ENCODE measurements around the gene DYRK3.

The DYRK3 gene

GRCh38 chr1:206660136-206660535, 24.8 kb downstream of the DYRK3 start:
- no peak for DNase-seq (ENCODE audit: low read depth)
- no peak overlapping the region for H3K4me3 ChIP-seq (ENCODE audit: low read depth, low read length)

GRCh38 chr1:206661161-206661820, 26.0 kb downstream of the DYRK3 start:
- no peak for DNase-seq (ENCODE audit: low read depth)
- no peak for TF ChIP-seq MYC (IDR thresholded peaks at IDR 0.05; ENCODE audit: low read depth, low read length)

More at GRCh38 chr1:206660136-206660535, 24.8 kb downstream of the DYRK3 start:
- TF ChIP-seq, protein P1, sequence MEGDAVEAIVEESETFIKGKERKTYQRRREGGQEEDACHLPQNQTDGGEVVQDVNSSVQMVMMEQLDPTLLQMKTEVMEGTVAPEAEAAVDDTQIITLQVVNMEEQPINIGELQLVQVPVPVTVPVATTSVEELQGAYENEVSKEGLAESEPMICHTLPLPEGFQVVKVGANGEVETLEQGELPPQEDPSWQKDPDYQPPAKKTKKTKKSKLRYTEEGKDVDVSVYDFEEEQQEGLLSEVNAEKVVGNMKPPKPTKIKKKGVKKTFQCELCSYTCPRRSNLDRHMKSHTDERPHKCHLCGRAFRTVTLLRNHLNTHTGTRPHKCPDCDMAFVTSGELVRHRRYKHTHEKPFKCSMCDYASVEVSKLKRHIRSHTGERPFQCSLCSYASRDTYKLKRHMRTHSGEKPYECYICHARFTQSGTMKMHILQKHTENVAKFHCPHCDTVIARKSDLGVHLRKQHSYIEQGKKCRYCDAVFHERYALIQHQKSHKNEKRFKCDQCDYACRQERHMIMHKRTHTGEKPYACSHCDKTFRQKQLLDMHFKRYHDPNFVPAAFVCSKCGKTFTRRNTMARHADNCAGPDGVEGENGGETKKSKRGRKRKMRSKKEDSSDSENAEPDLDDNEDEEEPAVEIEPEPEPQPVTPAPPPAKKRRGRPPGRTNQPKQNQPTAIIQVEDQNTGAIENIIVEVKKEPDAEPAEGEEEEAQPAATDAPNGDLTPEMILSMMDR (IDR thresholded peaks at IDR 0.05; ENCODE audit: low read depth, low read length), result no peak
- TF ChIP-seq, protein P2, sequence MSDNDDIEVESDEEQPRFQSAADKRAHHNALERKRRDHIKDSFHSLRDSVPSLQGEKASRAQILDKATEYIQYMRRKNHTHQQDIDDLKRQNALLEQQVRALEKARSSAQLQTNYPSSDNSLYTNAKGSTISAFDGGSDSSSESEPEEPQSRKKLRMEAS (IDR thresholded peaks at IDR 0.05; ENCODE audit: low read depth, low read length), result no peak
- no peak for TF ChIP-seq MYC (IDR thresholded peaks at IDR 0.05; ENCODE audit: low read depth, low read length)
- TF ChIP-seq POLR2A (IDR thresholded peaks at IDR 0.05; ENCODE audit: extremely low read depth, insufficient read length), result no peak

GRCh38 chr1:206662396-206663092, 27.2 kb downstream of the DYRK3 start:
- TF ChIP-seq MYC (IDR thresholded peaks at IDR 0.05; ENCODE audit: low read depth, low read length) (no peak), POLR2A (IDR thresholded peaks at IDR 0.05; ENCODE audit: extremely low read depth, insufficient read length) (no peak)
- TF ChIP-seq, protein P2 (IDR thresholded peaks at IDR 0.05; ENCODE audit: low read depth, low read length), result no peak
- TF ChIP-seq, protein P1 (IDR thresholded peaks at IDR 0.05; ENCODE audit: low read depth, low read length), result no peak
- H3K4me3 ChIP-seq (ENCODE audit: low read depth, low read length), result no peak overlapping the region
- no peak for DNase-seq (ENCODE audit: low read depth)

More at GRCh38 chr1:206661161-206661820, 26.0 kb downstream of the DYRK3 start:
- H3K4me3 ChIP-seq (ENCODE audit: low read depth, low read length), result no peak overlapping the region

DNA sequence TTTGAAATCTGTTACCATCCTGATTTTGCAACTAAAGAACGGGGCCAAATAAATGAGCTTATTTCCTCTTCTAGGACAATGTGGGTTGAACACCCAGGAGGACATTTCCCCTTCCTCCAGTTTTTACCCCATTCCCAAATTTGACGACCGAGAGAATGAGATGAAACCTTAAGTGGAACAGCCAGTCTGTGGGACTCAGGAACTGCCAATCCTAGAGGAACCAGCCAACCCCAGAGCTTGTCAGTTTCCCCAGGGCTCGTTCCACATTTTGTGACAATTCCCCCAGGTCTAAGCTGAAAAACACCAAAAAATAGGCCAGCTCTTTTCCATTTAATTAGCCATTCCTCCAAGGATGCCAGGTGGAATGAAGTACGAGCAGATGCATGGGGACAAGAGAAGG, 28.0 kb downstream of the DYRK3 start:
- DNase-seq (ENCODE audit: low read depth), result no peak
- no peak overlapping the region for H3K4me3 ChIP-seq (ENCODE audit: low read depth, low read length)

GRCh38 chr1:206663832-206664652, 28.7 kb downstream of the DYRK3 start:
- peak overlapping the region; percentile 41 for H3K4me3 ChIP-seq (ENCODE audit: low read depth, low read length)
- peak; percentile 79 for DNase-seq (ENCODE audit: low read depth)
- TF ChIP-seq MYC (IDR thresholded peaks at IDR 0.05; ENCODE audit: low read depth, low read length) (peak; percentile 33; the same call in 1 of the 2 replicates), POLR2A (IDR thresholded peaks at IDR 0.05; ENCODE audit: extremely low read depth, insufficient read length) (no peak)
- TF ChIP-seq, protein P1 (IDR thresholded peaks at IDR 0.05; ENCODE audit: low read depth, low read length), result peak; percentile 60

More for the DNA sequence above, 28.0 kb downstream of the DYRK3 start:
- TF ChIP-seq, protein P2 (IDR thresholded peaks at IDR 0.05; ENCODE audit: low read depth, low read length), result no peak

DNA sequence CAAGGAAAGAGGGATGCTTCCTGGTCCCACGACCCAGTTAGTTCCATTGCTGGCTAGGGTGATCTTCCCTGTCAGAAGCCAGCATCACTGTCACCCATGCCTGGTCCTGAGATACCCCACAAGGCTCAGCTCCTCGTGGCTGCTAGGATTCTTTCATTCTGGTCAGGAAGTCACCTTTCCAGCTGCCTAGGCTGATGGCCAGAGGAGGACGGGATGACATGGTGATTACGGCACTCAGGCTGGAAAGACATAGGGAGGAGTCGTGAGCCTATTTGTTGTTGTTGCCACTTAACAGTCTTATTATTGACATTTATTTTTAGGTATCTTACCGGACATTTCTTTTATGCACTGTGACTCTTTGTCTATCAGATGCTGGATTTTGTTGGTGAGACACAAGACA, 29.4 kb downstream of the DYRK3 start:
- H3K4me3 ChIP-seq (ENCODE audit: low read depth, low read length), result no peak overlapping the region
- TF ChIP-seq, protein P1 (IDR thresholded peaks at IDR 0.05; ENCODE audit: low read depth, low read length), result no peak
- TF ChIP-seq POLR2A (IDR thresholded peaks at IDR 0.05; ENCODE audit: extremely low read depth, insufficient read length) (no peak), MYC (IDR thresholded peaks at IDR 0.05; ENCODE audit: low read depth, low read length) (no peak)
- TF ChIP-seq, protein P2 (IDR thresholded peaks at IDR 0.05; ENCODE audit: low read depth, low read length), result no peak

More for the DNA sequence above, 29.4 kb downstream of the DYRK3 start:
- DNase-seq (ENCODE audit: low read depth), result no peak

Data from NB4 (cell line).